Osteocyte (in vitro differentiated cells): ENCODE results near the gene PRM3. TPM values are rescaled to one million over a fixed set of nuclear protein-coding genes. Genes with fewer than 3 reads are reported as not detected.

Source experiments
- DNase-seq: peaks from one replicate; pipeline ENCODE4 v3.0.0; 2021; ENCODE audit warnings: mixed read lengths; ENCODE audit not compliant: unreplicated experiment; ENCODE audit errors: extremely low spot score
- H3K27ac Mint-ChIP-seq: one replicate; pipeline ENCODE4 v1.8.0; 2021; ENCODE audit warnings: mild to moderate bottlenecking, mixed read lengths; ENCODE audit not compliant: unreplicated experiment
- H3K27me3 Mint-ChIP-seq: one replicate; pipeline ENCODE4 v1.8.0; 2021; ENCODE audit warnings: mixed read lengths; ENCODE audit not compliant: unreplicated experiment
- H3K36me3 Mint-ChIP-seq: one replicate; pipeline ENCODE4 v1.8.0; 2021; ENCODE audit warnings: mixed read lengths; ENCODE audit not compliant: unreplicated experiment
- H3K4me1 Mint-ChIP-seq: one replicate; pipeline ENCODE4 v1.8.0; 2021; ENCODE audit warnings: mixed read lengths; ENCODE audit not compliant: unreplicated experiment
- H3K4me3 Mint-ChIP-seq: one replicate; pipeline ENCODE4 v1.8.0; 2021; ENCODE audit warnings: mild to moderate bottlenecking, moderate library complexity, mixed read lengths; ENCODE audit not compliant: unreplicated experiment
- H3K9me3 Mint-ChIP-seq: one replicate; pipeline ENCODE4 v1.8.0; 2021; ENCODE audit warnings: mixed read lengths; ENCODE audit not compliant: unreplicated experiment
- CTCF ChIP-seq: fragments of 200-600 bp; sonication (generic); IDR thresholded peaks from 2 replicates; pipeline ENCODE4 v1.5.0; 2021; ENCODE audit warnings: antibody characterized with exemption, mild to moderate bottlenecking, moderate library complexity
- total RNA-seq: library from RNA; stranded (reverse); gene quantifications from 2 replicates; pipeline ENCODE4 v1.2.1, GENCODE V29; 2021

Gene PRM3
- total RNA-seq, 1 donor from 2014 or later = not detected

- DNase-seq = no peak
- Mint-ChIP-seq H3K9me3 (no peaks in the 10 kb centered on the region), H3K4me3 (no peak overlapping the region), H3K36me3 (no peaks in the 10 kb centered on the region), H3K4me1 (no peaks in the 10 kb centered on the region), H3K27me3 (peaks cover 10% of the 10 kb centered on the region), H3K27ac (no peak overlapping the region)
- no peak for TF ChIP-seq CTCF
Observed at GRCh38 chr16:11265124-11265523, 8.3 kb downstream of the PRM3 start.

- no peak for DNase-seq
- no peak for TF ChIP-seq CTCF
- H3K27me3 Mint-ChIP-seq = peaks cover 10% of the 10 kb centered on the region
- H3K36me3 Mint-ChIP-seq = no peaks in the 10 kb centered on the region
- H3K27ac Mint-ChIP-seq = no peak overlapping the region
- H3K9me3 Mint-ChIP-seq = no peaks in the 10 kb centered on the region
- no peak overlapping the region for H3K4me3 Mint-ChIP-seq
- H3K4me1 Mint-ChIP-seq = peaks cover 6% of the 10 kb centered on the region
Observed at GRCh38 chr16:11264155-11264832, 9.1 kb downstream of the PRM3 start.

GRCh38 chr16:11263737-11264136 is 9.7 kb downstream of the PRM3 start:
- H3K27ac Mint-ChIP-seq = no peak overlapping the region
- peaks cover 10% of the 10 kb centered on the region for H3K27me3 Mint-ChIP-seq

GRCh38 chr16:11262915-11263314 is 10.5 kb downstream of the PRM3 start:
- no peak for TF ChIP-seq CTCF
- Mint-ChIP-seq H3K36me3 (no peaks in the 10 kb centered on the region), H3K27me3 (peaks cover 5% of the 10 kb centered on the region), H3K4me3 (no peak overlapping the region), H3K27ac (no peak overlapping the region), H3K9me3 (no peaks in the 10 kb centered on the region), H3K4me1 (peaks cover 16% of the 10 kb centered on the region)
- no peak for DNase-seq

More at GRCh38 chr16:11263737-11264136, 9.7 kb downstream of the PRM3 start:
- H3K36me3 Mint-ChIP-seq = no peaks in the 10 kb centered on the region
- no peaks in the 10 kb centered on the region for H3K9me3 Mint-ChIP-seq
- H3K4me3 Mint-ChIP-seq = no peak overlapping the region
- H3K4me1 Mint-ChIP-seq = peaks cover 12% of the 10 kb centered on the region
- no peak for TF ChIP-seq CTCF
- no peak for DNase-seq

- H3K4me1 Mint-ChIP-seq = peaks cover 23% of the 10 kb centered on the region
Observed at GRCh38 chr16:11260596-11260966, 12.8 kb downstream of the PRM3 start.

More at GRCh38 chr16:11260596-11260966, 12.8 kb downstream of the PRM3 start:
- Mint-ChIP-seq H3K27ac (no peak overlapping the region), H3K27me3 (peaks cover 5% of the 10 kb centered on the region), H3K36me3 (no peaks in the 10 kb centered on the region), H3K9me3 (no peaks in the 10 kb centered on the region), H3K4me3 (no peak overlapping the region)
- DNase-seq = no peak
- TF ChIP-seq CTCF = no peak
